K562 (cell line): ENCODE measurements around the gene BCL2L12. TPM values are rescaled to one million over a fixed set of nuclear protein-coding genes. Genes with fewer than 3 reads are reported as not detected.

Source experiments
- CHD4 ChIP-seq: fragments of 200-600 bp; sonication (generic); IDR thresholded peaks from 3 replicates; pipeline ENCODE4 v1.6.1; 2012; ENCODE audit warnings: low read depth, mild to moderate bottlenecking, mixed read lengths, low read length, inconsistent platforms; ENCODE audit not compliant: insufficient read depth, insufficient replicate concordance, poor library complexity, severe bottlenecking
- EHMT2 ChIP-seq: fragments of 450-650 bp; IDR thresholded peaks from 2 replicates; pipeline ENCODE4 v1.6.1; 2018; ENCODE audit warnings: antibody characterized with exemption
- MAFF ChIP-seq: IDR thresholded peaks from 2 replicates; pipeline ENCODE4 v1.6.1; 2012; ENCODE audit warnings: low read length, improper control_type of control experiment
- MAZ ChIP-seq, 2 experiments: fragments of 450-650 bp in 1 of 2; sonication (generic) in 1 of 2; formaldehyde crosslinking; IDR thresholded peaks in 1 of 2; conservative IDR thresholded peaks in 1 of 2; 2 replicates each; pipeline versions ENCODE4 v1.4.0 to v1.5.0; 2020; ENCODE audit warnings: mild to moderate bottlenecking in 1 of 2, missing genetic modification reagents in 1 of 2
- MEF2D ChIP-seq: conservative IDR thresholded peaks from 2 replicates; pipeline ENCODE4 v1.6.1; 2016; ENCODE audit warnings: low read depth, missing genetic modification characterization, missing compliant biosample characterization
- PHB2 ChIP-seq: fragments of 450-650 bp; IDR thresholded peaks from 2 replicates; pipeline ENCODE4 v1.6.1; 2017; ENCODE audit warnings: low read depth
- PTBP1 ChIP-seq: fragments of 200-400 bp; formaldehyde crosslinking; IDR thresholded peaks from 2 replicates; pipeline ENCODE4 v1.6.1; 2017; ENCODE audit warnings: low read depth, low read length
- RBM15 ChIP-seq: fragments of 200-400 bp; formaldehyde crosslinking; IDR thresholded peaks from 2 replicates; pipeline ENCODE4 v1.6.1; 2018; ENCODE audit warnings: mild to moderate bottlenecking, low read length, moderate library complexity; ENCODE audit not compliant: insufficient read depth
- SNIP1 ChIP-seq: fragments of 450-650 bp; IDR thresholded peaks from 2 replicates; pipeline ENCODE4 v1.7.1; 2017; ENCODE audit warnings: low read depth, mild to moderate bottlenecking
- TRIM25 ChIP-seq: fragments of 450-650 bp; IDR thresholded peaks from 2 replicates; pipeline ENCODE4 v1.7.0; 2016; ENCODE audit warnings: borderline replicate concordance
- U2AF2 ChIP-seq: fragments of 200-400 bp; formaldehyde crosslinking; optimal IDR thresholded peaks from 2 replicates; pipeline ENCODE3; 2017; ENCODE audit warnings: low read depth, mild to moderate bottlenecking, low read length
- UBTF ChIP-seq, 2 experiments: IDR thresholded peaks; 2 replicates each; pipeline ENCODE4 v1.6.1; 2012; ENCODE audit warnings: improper control_type of control experiment in 2 of 2, low read depth in 2 of 2, low read length in 2 of 2, borderline replicate concordance in 1 of 2
- ZBTB43 ChIP-seq: sonication (generic); formaldehyde crosslinking; IDR thresholded peaks from 2 replicates; pipeline ENCODE4 v1.8.0; 2023; ENCODE audit warnings: mild to moderate bottlenecking, missing genetic modification reagents
- ZBTB7A ChIP-seq: IDR thresholded peaks from 2 replicates; pipeline ENCODE4 v1.6.1; 2011; ENCODE audit warnings: low read depth, mild to moderate bottlenecking, low read length, moderate library complexity, borderline replicate concordance; ENCODE audit not compliant: control insufficient read depth
- ZBTB8A ChIP-seq: fragments of 450-650 bp; IDR thresholded peaks from 2 replicates; pipeline ENCODE4 v1.6.1; 2018; ENCODE audit warnings: mild to moderate bottlenecking, moderate library complexity; ENCODE audit not compliant: partially characterized antibody
- ZKSCAN8 ChIP-seq: fragments of 200-800 bp; sonication (Bioruptor generic); IDR thresholded peaks from 2 replicates; pipeline ENCODE4 v1.6.1; 2016; ENCODE audit warnings: missing genetic modification characterization, missing compliant biosample characterization
- ZNF277 ChIP-seq: fragments of 250-450 bp; sonication (Bioruptor Pico); IDR thresholded peaks from 2 replicates; pipeline ENCODE4 v1.8.0; 2022; ENCODE audit warnings: inconsistent platforms, mild to moderate bottlenecking, moderate library complexity, borderline replicate concordance
- ZNF444 ChIP-seq: fragments of 250-450 bp; sonication (Bioruptor Pico); IDR thresholded peaks from 2 replicates; pipeline ENCODE4 v1.4.0; 2020; ENCODE audit warnings: mild to moderate bottlenecking, moderate library complexity
- ZNF584 ChIP-seq: fragments of 200-800 bp; sonication (Bioruptor generic); IDR thresholded peaks from 2 replicates; pipeline ENCODE4 v1.6.1; 2016; ENCODE audit warnings: low read depth, mild to moderate bottlenecking, missing genetic modification characterization, missing compliant biosample characterization
- ZNF699 ChIP-seq: fragments of 250-450 bp; sonication (Bioruptor Pico); IDR thresholded peaks from 2 replicates; pipeline ENCODE4 v1.8.0; 2021; ENCODE audit warnings: mild to moderate bottlenecking, moderate library complexity; ENCODE audit not compliant: insufficient replicate concordance
- ZNF830 ChIP-seq: fragments of 250-450 bp; sonication (Bioruptor Pico); IDR thresholded peaks from 2 replicates; pipeline ENCODE4 v1.5.0; 2021; ENCODE audit warnings: mild to moderate bottlenecking
- polyA plus RNA-seq, 8 experiments: library from polyadenylated mRNA; depleted of rRNA in 4 of 8; stranded (reverse) in 5 of 8; unstranded in 3 of 8; fragments of >200 nt; fragmentation: Nextera tagmentation in 2 of 8; fragmentation: Illumina TruSeq in 1 of 8; extraction: Ambion mirVana in 2 of 8; extraction: Trizol in 1 of 8; gene quantifications; 2 replicates each; pipeline versions ENCODE4 v1.2.1 to v1.2.3, GENCODE V29; 2011 to 2014; ENCODE audit warnings: inconsistent platforms in 1 of 8, missing spikeins in 1 of 8
- total RNA-seq, 7 experiments: library from RNA; depleted of rRNA in 6 of 7; stranded (reverse); fragments of >200 nt in 6 of 7; fragmentation: Illumina TruSeq in 2 of 7; extraction: Trizol in 2 of 7; gene quantifications; 2 replicates each; pipeline versions ENCODE4 v1.2.1 to v1.2.3, GENCODE V29; 2011 to 2021; ENCODE audit warnings: low replicate concordance in 1 of 7

Gene BCL2L12
- total and polyA plus RNA-seq, 9 of the 15 experiments (the other 6 are each of a cell fraction or from before 2014, with no cell fraction given) = 7.4 to 263 (median 81.2) TPM

GRCh38 chr19:49672131-49672919, 6.6 kb downstream of the BCL2L12 start (continued):
- TF ChIP-seq RBM15 (no peak), UBTF (IDR thresholded peaks at IDR 0.05; ENCODE audit: borderline replicate concordance in 1 of 2, low read depth in 2 of 2, low read length in 2 of 2) (no peak), ZBTB8A (no peak), ZNF699 (no peak), TRIM25 (no peak), CHD4 (no peak), U2AF2 (no peak), MEF2D (tag) (no peak), MAZ (CRISPR knock-in tag; conservative IDR thresholded peaks at IDR 0.05 in 1 of 2, IDR thresholded peaks at IDR 0.05 in 1 of 2) (peak; percentile 63 to 87), EHMT2 (no peak), ZNF277 (CRISPR knock-in tag) (no peak), ZNF830 (CRISPR knock-in tag) (no peak), PHB2 (no peak), ZBTB7A (peak; percentile 75), ZKSCAN8 (CRISPR knock-in tag) (no peak), ZBTB43 (CRISPR knock-in tag) (no peak), ZNF584 (no peak), PTBP1 (no peak), ZNF444 (CRISPR knock-in tag) (no peak), MAFF (no peak), SNIP1 (no peak)
